RWPE2 (cell line): ENCODE measurements around the gene E2F1.

Source experiments
- ATAC-seq: fragments of 200-7000 bp; cut with Tn5 transposase; 3 replicates; pipeline ENCODE4 v1.9.1; 2021; ENCODE audit warnings: low read depth
- DNase-seq: peaks from one replicate; pipeline ENCODE4 v3.0.0-alpha.2; 2020; ENCODE audit warnings: low spot score
- H3K27ac ChIP-seq: fragments of 450-650 bp; 2 replicates; pipeline ENCODE4 v1.5.1; 2017; ENCODE audit warnings: mild to moderate bottlenecking; ENCODE audit not compliant: poor library complexity, severe bottlenecking
- H3K27me3 ChIP-seq: fragments of 250-450 bp; sonication (Bioruptor Pico); 2 replicates; pipeline ENCODE4 v1.5.1; 2021; ENCODE audit warnings: mild to moderate bottlenecking, moderate library complexity; ENCODE audit not compliant: insufficient read depth, poor library complexity, severe bottlenecking
- H3K36me3 ChIP-seq: fragments of 250-450 bp; sonication (Bioruptor Pico); 2 replicates; pipeline ENCODE4 v1.5.1; 2020; ENCODE audit warnings: low read depth, mild to moderate bottlenecking, moderate library complexity
- H3K4me1 ChIP-seq: fragments of 250-450 bp; sonication (Bioruptor Pico); 2 replicates; pipeline ENCODE4 v1.5.1; 2021; ENCODE audit warnings: mild to moderate bottlenecking, moderate library complexity; ENCODE audit not compliant: insufficient read depth, poor library complexity, severe bottlenecking
- H3K4me3 ChIP-seq: fragments of 250-450 bp; sonication (Bioruptor Pico); 2 replicates; pipeline ENCODE4 v1.5.1; 2021; ENCODE audit warnings: mild to moderate bottlenecking, moderate library complexity; ENCODE audit not compliant: severe bottlenecking
- H3K9me3 ChIP-seq: fragments of 250-450 bp; sonication (Bioruptor Pico); 2 replicates; pipeline ENCODE4 v1.5.1; 2021; ENCODE audit warnings: mild to moderate bottlenecking, moderate library complexity; ENCODE audit not compliant: severe bottlenecking
- CTCF ChIP-seq: fragments of 450-650 bp; IDR thresholded peaks from one replicate; pipeline ENCODE4 v1.5.1; 2017; ENCODE audit warnings: mild to moderate bottlenecking, moderate library complexity; ENCODE audit not compliant: poor library complexity, severe bottlenecking

The E2F1 gene

GRCh38 chr20:33730946-33731692, 44.9 kb upstream of the E2F1 start:
- Histone ChIP-seq H3K27ac (peak overlapping the region; percentile 61), H3K9me3 (peaks cover under 1% of the 10 kb centered on the region), H3K27me3 (no peaks in the 10 kb centered on the region), H3K36me3 (no peaks in the 10 kb centered on the region), H3K4me3 (peak overlapping the region; percentile 41), H3K4me1 (peaks cover 12% of the 10 kb centered on the region)
- ATAC-seq (no peak), DNase-seq (no peak)
- no peak for TF ChIP-seq CTCF

- ATAC-seq (no peak), DNase-seq (no peak)
- H3K36me3 ChIP-seq: no peaks in the 10 kb centered on the region
- H3K27me3 ChIP-seq: no peaks in the 10 kb centered on the region
- no peak overlapping the region for H3K27ac ChIP-seq
- no peak for TF ChIP-seq CTCF
- peaks cover 10% of the 10 kb centered on the region for H3K4me1 ChIP-seq
- no peaks in the 10 kb centered on the region for H3K9me3 ChIP-seq
- H3K4me3 ChIP-seq: no peak overlapping the region
Measured at GRCh38 chr20:33729101-33729500, 42.9 kb upstream of the E2F1 start.

- Histone ChIP-seq H3K36me3 (no peaks in the 10 kb centered on the region), H3K4me3 (no peak overlapping the region), H3K27me3 (no peaks in the 10 kb centered on the region), H3K4me1 (peaks cover 4% of the 10 kb centered on the region), H3K27ac (no peak overlapping the region), H3K9me3 (no peaks in the 10 kb centered on the region)
- DNase-seq (no peak), ATAC-seq (no peak)
- TF ChIP-seq CTCF: no peak
Measured at GRCh38 chr20:33728463-33728862, 42.3 kb upstream of the E2F1 start.

- H3K4me1 ChIP-seq: no peaks in the 10 kb centered on the region
- H3K4me3 ChIP-seq: no peak overlapping the region
- no peak for DNase-seq
Measured at GRCh38 chr20:33727806-33728205, 41.6 kb upstream of the E2F1 start.

More at GRCh38 chr20:33727806-33728205, 41.6 kb upstream of the E2F1 start:
- no peak for TF ChIP-seq CTCF
- no peak for ATAC-seq
- Histone ChIP-seq H3K27ac (no peak overlapping the region), H3K36me3 (no peaks in the 10 kb centered on the region), H3K27me3 (no peaks in the 10 kb centered on the region), H3K9me3 (no peaks in the 10 kb centered on the region)
